Cardiac fibroblast (primary cell): ENCODE results near the gene PCDHA1.

ENCODE experiments used
- DNase-seq, 2 donors: peaks; one replicate each; pipeline versions ENCODE4 v3.0.0 to v3.0.0-alpha.2; 2010; ENCODE audit warnings: low read depth in 2 of 2
- H3K4me3 ChIP-seq, 2 donors: replicated peaks in 1 of 2; 1 replicate in 1 of 2; 2 replicates in 1 of 2; pipeline ENCODE4 v1.5.1; 2011; ENCODE audit warnings: low read depth in 2 of 2, low read length in 2 of 2, mild to moderate bottlenecking in 2 of 2, moderate library complexity in 1 of 2
- TF ChIP-seq, protein P1 (sequence below): IDR thresholded peaks from one replicate; pipeline ENCODE4 v1.5.1; 2011; ENCODE audit warnings: low read depth, mild to moderate bottlenecking, low read length, inconsistent platforms

PCDHA1 gene

DNA sequence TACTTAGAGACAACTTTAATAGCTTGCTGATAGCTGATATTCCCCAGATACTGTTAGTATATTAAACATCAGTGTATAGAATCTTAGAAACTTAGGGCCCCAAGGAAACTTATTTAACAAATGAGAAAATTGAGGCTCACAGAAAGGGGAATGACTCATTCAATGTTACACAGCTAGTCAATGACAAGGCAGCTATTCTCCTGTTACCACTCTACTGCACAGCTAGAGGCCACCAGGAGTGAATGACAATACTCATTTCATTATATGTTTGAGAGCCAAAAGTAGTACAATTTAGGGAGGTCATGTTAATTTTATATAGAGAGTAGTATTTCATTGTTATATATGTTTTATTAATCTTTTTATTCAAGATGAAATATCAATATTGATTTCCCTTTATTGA, 232.0 kb downstream of the PCDHA1 start:
- TF ChIP-seq, protein P1, sequence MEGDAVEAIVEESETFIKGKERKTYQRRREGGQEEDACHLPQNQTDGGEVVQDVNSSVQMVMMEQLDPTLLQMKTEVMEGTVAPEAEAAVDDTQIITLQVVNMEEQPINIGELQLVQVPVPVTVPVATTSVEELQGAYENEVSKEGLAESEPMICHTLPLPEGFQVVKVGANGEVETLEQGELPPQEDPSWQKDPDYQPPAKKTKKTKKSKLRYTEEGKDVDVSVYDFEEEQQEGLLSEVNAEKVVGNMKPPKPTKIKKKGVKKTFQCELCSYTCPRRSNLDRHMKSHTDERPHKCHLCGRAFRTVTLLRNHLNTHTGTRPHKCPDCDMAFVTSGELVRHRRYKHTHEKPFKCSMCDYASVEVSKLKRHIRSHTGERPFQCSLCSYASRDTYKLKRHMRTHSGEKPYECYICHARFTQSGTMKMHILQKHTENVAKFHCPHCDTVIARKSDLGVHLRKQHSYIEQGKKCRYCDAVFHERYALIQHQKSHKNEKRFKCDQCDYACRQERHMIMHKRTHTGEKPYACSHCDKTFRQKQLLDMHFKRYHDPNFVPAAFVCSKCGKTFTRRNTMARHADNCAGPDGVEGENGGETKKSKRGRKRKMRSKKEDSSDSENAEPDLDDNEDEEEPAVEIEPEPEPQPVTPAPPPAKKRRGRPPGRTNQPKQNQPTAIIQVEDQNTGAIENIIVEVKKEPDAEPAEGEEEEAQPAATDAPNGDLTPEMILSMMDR = no peak
- no peak overlapping the region for H3K4me3 ChIP-seq
- no peak for DNase-seq

DNA sequence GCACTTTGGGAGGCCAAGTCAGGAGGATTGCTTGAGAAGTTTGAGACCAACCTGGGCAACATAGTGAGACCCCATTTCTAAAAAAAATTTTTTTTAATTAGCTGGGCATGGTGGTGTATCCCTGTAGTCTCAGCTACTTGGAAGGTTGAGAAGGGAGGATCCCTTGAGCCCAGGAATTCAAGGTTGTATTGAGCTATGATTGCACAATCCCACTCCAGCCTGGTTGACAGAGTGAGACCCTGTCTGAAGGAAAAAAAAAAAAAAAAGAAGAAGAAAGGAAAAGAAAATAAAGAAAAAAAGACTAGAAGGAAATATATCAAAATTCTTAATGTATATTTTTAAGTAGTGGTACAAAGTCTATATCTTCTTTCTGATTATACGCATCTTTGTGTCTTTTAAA, 236.4 kb downstream of the PCDHA1 start:
- DNase-seq = no peak
- TF ChIP-seq, protein P1 = no peak
- H3K4me3 ChIP-seq = no peak overlapping the region

- no peak overlapping the region for H3K4me3 ChIP-seq
- DNase-seq = no peak
- TF ChIP-seq, protein P1 = no peak
These were observed 245.1 kb downstream of the PCDHA1 start for GRCh38 chr5:141031006-141031405.

DNA sequence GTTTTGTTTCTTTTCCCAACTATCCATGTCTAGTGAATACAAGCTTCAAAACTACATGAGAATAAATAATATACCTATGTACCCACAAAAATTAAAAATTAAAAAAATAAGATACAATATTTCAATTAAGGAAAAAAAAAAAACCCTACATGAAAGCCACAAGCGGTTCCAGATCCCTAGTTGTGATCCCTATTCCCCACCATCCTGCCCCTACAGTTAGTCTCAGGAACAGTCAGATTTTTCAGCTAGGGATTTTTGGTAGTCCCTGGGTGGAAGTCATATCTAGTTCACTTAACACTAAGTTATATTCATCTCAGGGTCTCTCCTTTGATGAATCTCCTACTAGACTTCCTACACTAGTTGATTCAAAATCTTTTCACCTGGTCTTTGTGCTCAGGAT, 246.7 kb downstream of the PCDHA1 start:
- TF ChIP-seq, protein P1 = no peak
- DNase-seq = no peak
- no peak overlapping the region for H3K4me3 ChIP-seq

GRCh38 chr5:141039061-141039460, 253.1 kb downstream of the PCDHA1 start:
- H3K4me3 ChIP-seq = no peak overlapping the region
- TF ChIP-seq, protein P1 = no peak
- no peak for DNase-seq

DNA sequence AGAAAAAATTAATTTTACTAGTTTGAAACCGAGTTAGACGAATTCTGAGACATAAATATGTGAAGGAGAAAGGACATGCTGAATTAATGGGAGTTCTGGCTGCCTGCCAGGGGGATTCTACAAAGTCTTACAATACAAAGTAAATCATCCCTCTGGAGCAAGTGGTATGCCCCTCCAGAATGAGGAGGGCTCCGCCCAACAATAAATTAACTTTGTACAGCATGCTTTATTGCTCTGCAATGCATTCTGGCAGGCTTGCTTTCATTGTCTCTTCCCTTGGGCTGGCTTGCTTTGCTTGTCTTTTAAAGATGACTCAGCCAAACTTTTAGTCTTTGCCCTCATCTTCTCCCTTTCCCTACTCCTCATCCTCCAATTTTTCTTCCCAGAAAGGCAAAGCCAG, 253.6 kb downstream of the PCDHA1 start:
- DNase-seq = no peak
- TF ChIP-seq, protein P1 = no peak
- no peak overlapping the region for H3K4me3 ChIP-seq

GRCh38 chr5:141040093-141040770, 254.3 kb downstream of the PCDHA1 start:
- H3K4me3 ChIP-seq = peak overlapping the region in 1 of 2 donors; percentile 11
- peak; percentile 5 to 45 for DNase-seq
- TF ChIP-seq, protein P1 = peak; percentile 42
